Neural progenitor cell (in vitro differentiated cells): ENCODE data around the gene LILRA1.

ENCODE experiments used
- CTCF ChIP-seq: fragments of 200-600 bp; sonication (generic); IDR thresholded peaks from 2 replicates; pipeline ENCODE4 v1.5.1; 2017; ENCODE audit warnings: antibody characterized with exemption, mild to moderate bottlenecking
- EZH2 ChIP-seq: fragments of 200-600 bp; sonication (generic); IDR thresholded peaks from 2 replicates; pipeline ENCODE4 v1.6.1; 2017; ENCODE audit warnings: antibody characterized with exemption, mild to moderate bottlenecking, moderate library complexity
- EZH2phosphoT487 ChIP-seq: fragments of 200-600 bp; sonication (generic); IDR thresholded peaks from 2 replicates; pipeline ENCODE4 v1.6.1; 2017; ENCODE audit warnings: antibody characterized with exemption

- TF ChIP-seq CTCF (no peak), EZH2 (no peak), EZH2phosphoT487 (no peak)
These were observed 37.4 kb downstream of the LILRA1 start for GRCh38 chr19:54630782-54631181.
